Aorta (tissue), 5 donors: ENCODE results near the gene SPON1. TPM values are rescaled to one million over a fixed set of nuclear protein-coding genes. Genes with fewer than 3 reads are reported as not detected.
"Not testable (repeated sequence)": the region's sequence is repeated elsewhere in the genome, so short reads cannot be mapped to it uniquely, and the experiment has no call there.

Experiments
- ATAC-seq: fragments of 200-7000 bp; cut with Tn5 transposase; one replicate; pipeline ENCODE4 v1.9.1; 2022; ENCODE audit warnings: moderate library complexity; ENCODE audit not compliant: low FRiP score
- DNase-seq, 2 donors: peaks; one replicate each; pipeline ENCODE4 v3.0.0-alpha.2; 2020
- H3K27ac ChIP-seq, 2 donors: one replicate each; pipeline ENCODE4 v1.5.1; 2013; ENCODE audit warnings: low read length in 2 of 2, mild to moderate bottlenecking in 2 of 2, moderate library complexity in 2 of 2, control low read depth in 1 of 2, inconsistent platforms in 1 of 2, low read depth in 1 of 2
- H3K27me3 ChIP-seq, 2 donors: one replicate each; pipeline ENCODE4 v1.6.1; 2013; ENCODE audit warnings: control low read depth in 1 of 2, low read length in 1 of 2, mild to moderate bottlenecking in 1 of 2, moderate library complexity in 1 of 2; ENCODE audit not compliant: insufficient read depth in 2 of 2, control insufficient read depth in 1 of 2
- H3K36me3 ChIP-seq, 2 donors: one replicate each; pipeline ENCODE4 v1.6.1; 2013; ENCODE audit warnings: control low read depth in 1 of 2, low read length in 1 of 2, mild to moderate bottlenecking in 1 of 2; ENCODE audit not compliant: insufficient read depth in 2 of 2, control insufficient read depth in 1 of 2
- H3K4me1 ChIP-seq, 2 donors: one replicate each; pipeline ENCODE4 v1.6.1; 2013; ENCODE audit warnings: low read length in 2 of 2, control low read depth in 1 of 2, mild to moderate bottlenecking in 1 of 2, moderate library complexity in 1 of 2; ENCODE audit not compliant: insufficient read depth in 2 of 2, control insufficient read depth in 1 of 2
- H3K4me3 ChIP-seq, 2 donors: one replicate each; pipeline ENCODE4 v1.5.1; 2013; ENCODE audit warnings: low read length in 2 of 2, control low read depth in 1 of 2, mild to moderate bottlenecking in 1 of 2
- H3K9me3 ChIP-seq: one replicate; pipeline ENCODE4 v1.6.1; 2013; ENCODE audit warnings: mild to moderate bottlenecking, low read length; ENCODE audit not compliant: control insufficient read depth
- WGBS, 2 donors: extraction: QIAGEN DNeasy Blood & Tissue Kit; methylation state at CpG; one replicate each; pipeline ENCODE4 v1.1.7; 2013; 5-methylcytosine and 5-hydroxymethylcytosine counted together
- intact Hi-C, 2 donors: fragments of 100-400 bp; cut with DNase I; formaldehyde crosslinking; loops; one replicate each; pipeline versions ENCODE4 v1.14.2 to v1.15.0; 2022
- polyA plus RNA-seq, 2 donors: library from polyadenylated mRNA; stranded (reverse); fragments of 200-250 nt; gene quantifications; one replicate each; pipeline ENCODE4 v1.2.3, GENCODE V29; 2013
- total RNA-seq, 2 donors: library from RNA; stranded (reverse); fragmentation: NEBNext Ultra II Directional; extraction: Animal tissue kit (Norgen Biotek cat#: 25700); gene quantifications; one replicate each; pipeline ENCODE4 v1.2.1, GENCODE V29; 2021
- donor health status: healthy with polysubstance abuse.
- donor health status: Bipolar disorder and iron deficiency.
- donor health status: DM: no; HTN: no; CAD: no.
- donor health status: DM: no; HTN: no; CAD: no.
- donor health status: DM: yes; HTN: yes; CAD: no.

Gene SPON1
- total and polyA plus RNA-seq, 4 donors = 7.0 to 79.2 (median 24.9) TPM

DNA sequence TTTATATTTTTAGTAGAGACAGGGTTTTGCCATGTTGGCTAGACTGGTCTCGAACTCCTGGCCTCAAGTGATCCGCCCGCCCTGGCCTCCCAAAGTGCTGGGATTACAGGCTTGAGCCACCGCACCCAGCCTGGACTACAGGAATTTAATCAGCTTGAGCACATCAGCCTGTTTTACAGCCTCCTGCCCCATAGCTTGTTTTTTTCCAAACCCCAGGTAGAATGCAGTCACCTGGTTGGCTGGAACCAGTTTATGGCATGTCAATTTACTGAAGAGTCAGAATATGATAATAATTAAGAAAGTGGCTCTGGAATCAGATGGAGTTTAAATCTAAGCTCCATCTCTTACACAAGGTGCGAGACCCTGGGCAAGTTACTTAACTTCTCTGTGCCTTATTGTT is 36.2 kb upstream of the SPON1 start:
- H3K36me3 ChIP-seq, intact Hi-C loops, DNase-seq, H3K27me3 ChIP-seq, H3K9me3 ChIP-seq, ATAC-seq, H3K27ac ChIP-seq, H3K4me1 ChIP-seq, H3K4me3 ChIP-seq: not testable (repeated sequence)
- WGBS, 2 donors = 93 to 97% methylated on average over 5 of the region's 5 CpGs

DNA sequence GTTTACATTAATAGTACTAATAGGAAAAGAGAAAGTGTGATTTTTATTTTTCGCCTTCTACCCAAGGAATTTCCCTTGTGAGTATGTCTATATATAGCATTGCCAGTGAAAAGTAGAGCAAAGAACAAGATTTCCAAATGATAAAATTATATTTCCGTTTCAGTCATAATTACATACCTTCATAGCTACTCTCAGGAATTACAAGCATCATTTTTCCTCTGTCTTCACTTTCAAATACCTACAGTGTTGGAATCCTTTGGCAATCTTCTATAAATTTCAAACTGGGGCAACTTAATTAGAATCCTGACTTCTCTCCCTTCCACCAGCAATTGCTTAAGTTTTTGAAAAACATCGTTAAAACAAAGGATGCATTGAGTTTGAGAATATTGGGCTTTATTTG is 35.5 kb upstream of the SPON1 start:
- Histone ChIP-seq H3K27ac (no peak overlapping the region), H3K9me3 (peaks cover 2% of the 10 kb centered on the region), H3K4me3 (no peak overlapping the region), H3K27me3 (no peaks in the 10 kb centered on the region), H3K4me1 (no peaks in the 10 kb centered on the region), H3K36me3 (no peaks in the 10 kb centered on the region)
- ATAC-seq = no peak
- intact Hi-C loops = no loop called here
- no peak for DNase-seq
- WGBS, 2 donors = 46 to 52% methylated on average over 3 of the region's 3 CpGs

DNA sequence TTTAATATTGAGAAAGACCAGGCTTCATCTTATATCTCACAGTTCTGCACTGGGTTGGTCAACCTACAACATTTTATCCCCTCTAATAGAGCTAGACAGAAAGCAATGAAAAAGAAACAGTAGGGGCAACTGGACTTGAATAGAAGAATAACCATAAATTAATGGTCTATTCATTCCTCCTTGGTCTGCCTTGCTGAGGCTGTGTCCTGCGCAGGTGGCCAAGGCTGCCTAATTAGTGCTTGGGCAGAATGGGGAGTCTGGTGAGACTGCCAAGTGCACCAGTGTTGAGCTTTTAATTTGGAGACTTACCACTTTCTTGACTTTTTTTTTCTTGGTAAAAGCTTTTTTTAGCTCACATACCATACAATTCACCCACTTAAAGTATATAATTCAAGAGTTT is 35.0 kb upstream of the SPON1 start:
- Histone ChIP-seq H3K36me3 (no peaks in the 10 kb centered on the region), H3K27ac (no peak overlapping the region), H3K4me3 (no peak overlapping the region), H3K27me3 (no peaks in the 10 kb centered on the region), H3K4me1 (no peaks in the 10 kb centered on the region), H3K9me3 (peaks cover 2% of the 10 kb centered on the region)
- intact Hi-C loops = no loop called here
- WGBS, 2 donors = 97 to 100% methylated on average over 1 of the region's 1 CpG
- ATAC-seq (no peak), DNase-seq (no peak)

DNA sequence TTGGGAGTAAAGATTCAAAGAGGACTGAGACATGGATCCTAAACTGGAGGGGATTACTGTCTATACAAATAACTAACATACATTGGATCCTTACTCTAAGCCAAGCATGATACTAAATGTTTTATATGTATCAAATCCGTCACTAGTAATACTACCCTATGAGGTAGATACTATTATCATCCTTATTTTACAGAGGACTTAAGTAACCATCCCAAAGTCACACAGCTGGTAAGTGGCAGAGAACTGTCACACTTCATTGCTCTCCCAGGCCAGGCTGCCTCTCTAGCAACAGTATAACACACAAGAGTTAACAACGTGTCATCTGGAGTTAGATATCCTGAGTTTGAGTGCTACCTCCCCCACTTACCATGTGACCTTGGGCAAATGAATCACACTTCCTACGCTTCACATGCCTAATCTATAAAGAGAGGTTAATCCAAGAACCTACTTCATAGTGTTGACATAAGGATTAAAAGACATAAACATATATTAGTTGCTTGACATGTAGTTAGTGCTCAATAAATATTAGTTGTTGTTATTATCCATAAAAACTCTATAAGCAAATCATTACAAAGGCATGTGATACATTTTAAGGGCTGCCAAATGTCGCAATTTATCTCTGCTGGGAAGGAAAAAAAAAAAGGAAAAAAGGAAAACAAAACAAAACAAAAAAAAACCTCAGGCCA is 33.8 kb upstream of the SPON1 start:
- intact Hi-C loops = no loop called here
- no peak for ATAC-seq
- no peak for DNase-seq
- 49 to 53% methylated on average over 4 of the region's 4 CpGs for WGBS, 2 donors
- Histone ChIP-seq H3K27me3 (no peaks in the 10 kb centered on the region), H3K4me1 (no peaks in the 10 kb centered on the region), H3K27ac (no peak overlapping the region), H3K36me3 (no peaks in the 10 kb centered on the region), H3K9me3 (no peaks in the 10 kb centered on the region), H3K4me3 (no peak overlapping the region)

DNA sequence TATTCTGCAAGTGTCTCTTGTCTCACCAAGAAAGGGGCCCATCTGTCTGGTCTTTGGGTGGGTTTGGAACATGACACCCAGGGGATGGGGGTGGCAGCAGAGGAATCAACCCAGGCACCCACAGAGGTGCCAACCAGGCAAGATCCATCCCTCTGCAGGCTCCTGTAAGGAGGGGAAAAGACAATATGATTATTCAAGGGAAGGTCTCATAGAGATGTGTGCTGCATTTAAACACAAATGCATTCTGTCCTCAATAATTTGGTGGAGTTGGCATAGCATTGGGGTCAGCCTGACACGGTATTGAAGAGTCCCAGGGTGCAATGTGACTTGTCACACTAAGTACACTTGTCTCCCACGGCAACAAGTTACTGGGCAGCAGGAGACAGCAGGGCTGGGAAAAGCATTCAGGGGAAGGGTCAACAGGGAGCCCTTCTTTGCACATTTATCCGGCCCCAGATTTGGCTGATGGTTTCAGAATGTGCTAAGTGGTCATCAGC is 33.1 kb upstream of the SPON1 start:
- 42 to 45% methylated on average over 3 of the region's 3 CpGs for WGBS, 2 donors
- Histone ChIP-seq H3K9me3 (no peaks in the 10 kb centered on the region), H3K4me1 (no peaks in the 10 kb centered on the region), H3K27ac (no peak overlapping the region), H3K36me3 (no peaks in the 10 kb centered on the region), H3K4me3 (no peak overlapping the region), H3K27me3 (no peaks in the 10 kb centered on the region)
- ATAC-seq = no peak
- intact Hi-C loops = no loop called here
- DNase-seq = no peak

DNA sequence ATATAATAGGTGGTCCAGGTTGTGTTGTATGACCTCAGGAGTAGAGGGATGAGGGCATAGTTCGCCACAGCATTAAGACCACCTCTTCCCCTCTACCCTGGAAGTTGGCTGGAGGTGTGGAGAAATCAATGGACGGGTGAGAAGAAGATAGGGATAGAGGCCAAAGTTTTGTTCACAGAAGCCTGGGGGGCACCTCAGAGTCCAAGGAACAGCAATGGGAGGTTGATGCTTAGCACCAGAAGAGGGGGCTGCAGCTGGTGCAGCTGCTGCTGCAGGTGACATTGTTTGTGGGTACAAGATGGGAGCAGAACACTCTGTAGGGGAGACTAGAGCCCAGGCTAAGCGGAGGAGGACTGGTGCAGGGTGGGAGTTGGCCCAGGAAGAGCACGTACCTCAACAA is 31.2 kb upstream of the SPON1 start:
- intact Hi-C loops = no loop called here
- no peaks in the 10 kb centered on the region for H3K36me3 ChIP-seq
- H3K27me3 ChIP-seq = no peaks in the 10 kb centered on the region
- no peaks in the 10 kb centered on the region for H3K9me3 ChIP-seq
- no peak overlapping the region for H3K4me3 ChIP-seq
- H3K27ac ChIP-seq = no peak overlapping the region
- H3K4me1 ChIP-seq = no peaks in the 10 kb centered on the region
- ATAC-seq (no peak), DNase-seq (no peak)
- 87 to 89% methylated on average over 4 of the region's 4 CpGs for WGBS, 2 donors

DNA sequence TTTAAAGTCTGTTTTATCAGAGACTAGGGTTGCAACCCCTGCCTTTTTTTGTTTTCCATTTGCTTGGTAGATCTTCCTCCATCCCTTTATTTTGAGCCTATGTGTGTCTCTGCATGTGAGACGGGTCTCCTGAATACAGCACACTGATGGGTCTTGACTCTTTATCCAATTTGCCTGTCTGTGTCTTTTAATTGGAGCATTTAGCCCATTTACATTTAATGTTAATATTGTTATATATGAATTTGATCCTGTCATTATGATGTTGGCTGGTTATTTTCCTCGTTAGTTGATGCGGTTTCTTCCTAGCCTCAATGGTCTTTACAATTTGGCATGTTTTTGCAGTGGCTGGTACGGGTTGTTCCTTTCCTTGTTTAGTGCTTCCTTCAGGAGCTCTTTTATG is 25.4 kb upstream of the SPON1 start:
- H3K36me3 ChIP-seq, H3K4me3 ChIP-seq, ATAC-seq, intact Hi-C loops, H3K9me3 ChIP-seq, H3K4me1 ChIP-seq, H3K27ac ChIP-seq, DNase-seq, H3K27me3 ChIP-seq: not testable (repeated sequence)
- WGBS, 2 donors = 88 to 90% methylated on average over 4 of the region's 4 CpGs

DNA sequence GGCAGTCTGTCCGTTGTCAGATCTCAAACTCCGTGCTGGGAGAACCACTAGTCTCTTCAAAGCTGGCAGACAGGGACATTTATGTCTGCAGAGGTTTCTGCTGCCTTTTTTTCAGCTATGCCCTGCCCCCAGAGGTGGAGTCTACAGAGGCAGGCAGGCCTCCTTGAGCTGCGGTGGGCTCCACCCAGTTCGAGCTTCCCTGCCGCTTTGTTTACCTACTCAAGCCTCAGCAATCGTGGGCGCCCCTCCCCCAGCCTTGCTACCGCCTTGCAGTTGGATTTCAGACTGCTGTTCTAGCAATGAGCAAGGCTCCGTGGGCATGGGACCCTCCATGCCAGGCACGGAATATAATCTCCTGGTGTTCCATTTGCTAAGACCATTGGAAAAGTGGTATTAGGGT is 23.7 kb upstream of the SPON1 start:
- intact Hi-C loops, H3K4me3 ChIP-seq, H3K27ac ChIP-seq, H3K9me3 ChIP-seq, H3K36me3 ChIP-seq, ATAC-seq, H3K27me3 ChIP-seq, DNase-seq, H3K4me1 ChIP-seq: not testable (repeated sequence)
- 85 to 86% methylated on average over 10 of the region's 10 CpGs for WGBS, 2 donors
